ENCODE measurements around the gene UPK3A.
A peak's percentile ranks its signal among the peaks of the same experiment; 100 is the strongest.

Gene UPK3A

GRCh38 chr22:45238957-45239680 lies 45.6 kb upstream of the UPK3A start:
- ChIA-PET CTCF (no interaction called here), POLR2A (no interaction called here)
- peak overlapping the region; percentile 67; the same call in 1 of the 2 replicates for H3K4me3 ChIP-seq (ENCODE audit: low read depth, low read length)
- no peak for DNase-seq (ENCODE audit: low read depth, low spot score)
- TF ChIP-seq, protein P1, sequence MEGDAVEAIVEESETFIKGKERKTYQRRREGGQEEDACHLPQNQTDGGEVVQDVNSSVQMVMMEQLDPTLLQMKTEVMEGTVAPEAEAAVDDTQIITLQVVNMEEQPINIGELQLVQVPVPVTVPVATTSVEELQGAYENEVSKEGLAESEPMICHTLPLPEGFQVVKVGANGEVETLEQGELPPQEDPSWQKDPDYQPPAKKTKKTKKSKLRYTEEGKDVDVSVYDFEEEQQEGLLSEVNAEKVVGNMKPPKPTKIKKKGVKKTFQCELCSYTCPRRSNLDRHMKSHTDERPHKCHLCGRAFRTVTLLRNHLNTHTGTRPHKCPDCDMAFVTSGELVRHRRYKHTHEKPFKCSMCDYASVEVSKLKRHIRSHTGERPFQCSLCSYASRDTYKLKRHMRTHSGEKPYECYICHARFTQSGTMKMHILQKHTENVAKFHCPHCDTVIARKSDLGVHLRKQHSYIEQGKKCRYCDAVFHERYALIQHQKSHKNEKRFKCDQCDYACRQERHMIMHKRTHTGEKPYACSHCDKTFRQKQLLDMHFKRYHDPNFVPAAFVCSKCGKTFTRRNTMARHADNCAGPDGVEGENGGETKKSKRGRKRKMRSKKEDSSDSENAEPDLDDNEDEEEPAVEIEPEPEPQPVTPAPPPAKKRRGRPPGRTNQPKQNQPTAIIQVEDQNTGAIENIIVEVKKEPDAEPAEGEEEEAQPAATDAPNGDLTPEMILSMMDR (IDR thresholded peaks at IDR 0.05; ENCODE audit: insufficient read depth, low read length, missing control alignments), result no peak

DNA sequence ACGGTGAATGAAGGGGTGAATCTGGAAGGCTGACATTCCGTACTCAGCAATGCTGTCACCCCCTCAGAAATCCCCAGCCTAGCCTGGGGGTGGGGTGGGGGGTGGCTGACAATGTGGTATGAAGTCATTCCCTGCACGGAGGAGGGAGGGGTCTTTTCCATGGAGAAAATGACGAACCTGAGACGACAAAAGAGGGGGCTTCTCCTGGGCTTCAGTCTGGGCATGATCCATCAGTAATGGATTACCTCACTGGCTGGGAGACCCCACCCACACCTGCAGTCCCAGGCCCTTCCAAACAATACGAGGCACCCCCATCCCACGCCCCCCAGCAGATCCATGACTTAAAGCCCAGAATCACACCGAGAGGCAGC lies 45.1 kb upstream of the UPK3A start:
- H3K4me3 ChIP-seq (ENCODE audit: low read depth, low read length), result peak overlapping the region; percentile 67
- ChIA-PET CTCF (no interaction called here), POLR2A (no interaction called here)
- TF ChIP-seq, protein P1 (IDR thresholded peaks at IDR 0.05; ENCODE audit: insufficient read depth, low read length, missing control alignments), result no peak
- no peak for DNase-seq (ENCODE audit: low read depth, low spot score)

- TF ChIP-seq, protein P1 (IDR thresholded peaks at IDR 0.05; ENCODE audit: insufficient read depth, low read length, missing control alignments), result no peak
- CTCF ChIA-PET, result no interaction called here
- no peak for DNase-seq (ENCODE audit: low read depth, low spot score)
- H3K4me3 ChIP-seq (ENCODE audit: low read depth, low read length), result peak overlapping the region; percentile 67
- POLR2A ChIA-PET, result no interaction called here
Measured at GRCh38 chr22:45240104-45240809, 44.5 kb upstream of the UPK3A start.

DNA sequence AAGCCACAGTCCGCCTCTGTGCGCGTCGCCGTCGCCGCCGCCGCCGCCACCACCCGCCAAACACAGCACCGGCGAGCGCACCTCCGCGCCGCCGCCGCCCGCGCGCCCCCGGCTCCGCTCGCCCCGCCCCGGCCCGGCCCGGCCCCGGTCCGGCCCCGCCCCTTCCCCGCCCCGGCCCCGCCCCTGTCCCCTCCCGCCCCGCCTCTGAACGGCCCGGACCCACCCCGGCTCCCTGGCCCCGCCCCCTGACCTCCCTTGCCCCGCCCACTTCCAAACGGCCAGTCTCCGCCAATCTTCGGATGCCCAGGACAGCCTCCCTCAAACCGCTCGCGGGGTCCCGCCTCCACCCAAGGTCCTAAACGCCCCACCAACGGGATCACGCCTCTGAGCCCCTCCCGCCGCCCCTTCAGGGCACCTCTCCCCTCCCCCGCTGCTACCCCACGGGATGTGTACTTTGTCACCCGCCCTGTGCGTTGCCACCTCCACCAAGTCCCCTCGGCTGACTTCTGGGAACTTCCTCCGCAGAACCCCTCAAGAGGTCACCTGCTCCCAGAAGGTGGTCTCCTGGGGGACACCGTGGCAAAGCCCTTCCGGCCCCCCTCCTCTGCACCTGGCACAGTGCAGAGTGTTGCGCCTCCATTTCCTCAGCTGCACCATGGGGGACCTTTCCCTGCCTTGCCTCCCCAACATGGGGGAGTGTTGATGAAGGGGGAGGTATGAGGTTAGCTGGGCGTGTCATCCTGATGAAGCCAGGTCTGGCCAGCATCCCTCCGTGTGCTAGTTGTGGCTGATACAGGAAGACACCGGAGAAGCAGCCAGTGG lies 43.7 kb upstream of the UPK3A start, which contains the start of gene KIAA0930:
Gene KIAA0930, minus strand, starts transcription at position 85 of the 822 bp plus-strand sequence. CDS start 191 bp downstream, outside the sequence.
- H3K4me3 ChIP-seq (ENCODE audit: low read depth, low read length), result peak within 1 kb of the TSS; percentile 67
- POLR2A ChIA-PET, result no interaction called here
- TF ChIP-seq, protein P1 (IDR thresholded peaks at IDR 0.05; ENCODE audit: insufficient read depth, low read length, missing control alignments), result no peak
- no peak for DNase-seq (ENCODE audit: low read depth, low spot score)
- CTCF ChIA-PET, result no interaction called here

- no peak for DNase-seq (ENCODE audit: low read depth, low spot score)
- TF ChIP-seq, protein P1 (IDR thresholded peaks at IDR 0.05; ENCODE audit: insufficient read depth, low read length, missing control alignments), result no peak
- CTCF ChIA-PET, result no interaction called here
- H3K4me3 ChIP-seq (ENCODE audit: low read depth, low read length), result no peak overlapping the region
- POLR2A ChIA-PET, result no interaction called here
Measured at GRCh38 chr22:45242778-45243191, 42.0 kb upstream of the UPK3A start.

- no peak overlapping the region for H3K4me3 ChIP-seq (ENCODE audit: low read depth, low read length)
- no peak for DNase-seq (ENCODE audit: low read depth, low spot score)
- ChIA-PET CTCF (interaction anchor here (0.7 to 1.6 kb wide), 3 partner anchors 37 to 309 kb away, joined by 3 to 4 read pairs (median 4); no protein-coding TSS in a partner anchor), POLR2A (no interaction called here)
- TF ChIP-seq, protein P1 (IDR thresholded peaks at IDR 0.05; ENCODE audit: insufficient read depth, low read length, missing control alignments), result no peak
Measured at GRCh38 chr22:45244916-45245315, 39.8 kb upstream of the UPK3A start.

Data from AG04449 (cell line).